ENCODE data around the gene COL8A2.

The COL8A2 gene

GRCh38 chr1:36136535-36136934 is 11.5 kb upstream of the COL8A2 start:
- DNase-seq (ENCODE audit: low spot score): no peak

GRCh38 chr1:36135796-36136195 is 10.8 kb upstream of the COL8A2 start:
- no peak for DNase-seq (ENCODE audit: low spot score)

GRCh38 chr1:36135330-36135667 is 10.3 kb upstream of the COL8A2 start:
- no peak for DNase-seq (ENCODE audit: low spot score)

GRCh38 chr1:36134505-36135329 is 9.7 kb upstream of the COL8A2 start:
- peak; percentile 79 for DNase-seq (ENCODE audit: low spot score)

- no peak for DNase-seq (ENCODE audit: low spot score)
Measured at GRCh38 chr1:36134031-36134430, 9.0 kb upstream of the COL8A2 start.

GRCh38 chr1:36133484-36133883 is 8.5 kb upstream of the COL8A2 start:
- DNase-seq (ENCODE audit: low spot score): no peak

- no peak for DNase-seq (ENCODE audit: low spot score)
Measured at GRCh38 chr1:36132029-36132428, 7.0 kb upstream of the COL8A2 start.

GRCh38 chr1:36128905-36129206 is 3.8 kb upstream of the COL8A2 start:
- DNase-seq (ENCODE audit: low spot score): no peak

GRCh38 chr1:36128126-36128904 is 3.3 kb upstream of the COL8A2 start:
- no peak for DNase-seq (ENCODE audit: low spot score)

GRCh38 chr1:36126797-36127500 is 1.9 kb upstream of the COL8A2 start:
- peak; percentile 8 for DNase-seq (ENCODE audit: low spot score)

- peak; percentile 20 for DNase-seq (ENCODE audit: low spot score)
Measured at GRCh38 chr1:36126005-36126716, 1.1 kb upstream of the COL8A2 start.

- DNase-seq (ENCODE audit: low spot score): peak; percentile 16
Measured at GRCh38 chr1:36124404-36125128, 456 bp downstream of the COL8A2 start.

GRCh38 chr1:36123356-36123755 is 1.7 kb downstream of the COL8A2 start:
- peak; percentile 10 for DNase-seq (ENCODE audit: low spot score)

- DNase-seq (ENCODE audit: low spot score): no peak
Measured at GRCh38 chr1:36122062-36123030, 2.7 kb downstream of the COL8A2 start.

GRCh38 chr1:36119456-36119855 is 5.6 kb downstream of the COL8A2 start:
- DNase-seq (ENCODE audit: low spot score): no peak

- DNase-seq (ENCODE audit: low spot score): no peak
Measured at GRCh38 chr1:36118447-36119204, 6.4 kb downstream of the COL8A2 start.

GRCh38 chr1:36116901-36117300 is 8.1 kb downstream of the COL8A2 start:
- DNase-seq (ENCODE audit: low spot score): no peak

GRCh38 chr1:36115931-36116330 is 9.1 kb downstream of the COL8A2 start:
- no peak for DNase-seq (ENCODE audit: low spot score)

- no peak for DNase-seq (ENCODE audit: low spot score)
Measured at GRCh38 chr1:36115200-36115669, 9.8 kb downstream of the COL8A2 start.

GRCh38 chr1:36114371-36114770 is 10.7 kb downstream of the COL8A2 start:
- DNase-seq (ENCODE audit: low spot score): no peak

Measured in HuH-7 (cell line).